Endometrial microvascular endothelial cells (primary cell): ENCODE results near the gene OR2T6. TPM values are rescaled to one million over a fixed set of nuclear protein-coding genes. Genes with fewer than 3 reads are reported as not detected.
"Not testable (repeated sequence)": the region's sequence is repeated elsewhere in the genome, so short reads cannot be mapped to it uniquely, and the experiment has no call there.

ENCODE experiments used
- in situ Hi-C: cut with HindIII; loops from 2 replicates; pipeline ENCODE4 v1.10.0; 2017; ENCODE audit warnings: low sequenced_read_pairs, low pct_unique_long_range_greater_than_20kb; ENCODE audit errors: inconsistent ontology term
- total RNA-seq: library from RNA; depleted of rRNA; stranded (reverse); fragments of >200 nt; gene quantifications from one replicate; pipeline ENCODE4 v1.2.3, GENCODE V29; 2015; ENCODE audit errors: inconsistent ontology term

The OR2T6 gene
- total RNA-seq, 1 donor from 2014 or later: not detected

DNA sequence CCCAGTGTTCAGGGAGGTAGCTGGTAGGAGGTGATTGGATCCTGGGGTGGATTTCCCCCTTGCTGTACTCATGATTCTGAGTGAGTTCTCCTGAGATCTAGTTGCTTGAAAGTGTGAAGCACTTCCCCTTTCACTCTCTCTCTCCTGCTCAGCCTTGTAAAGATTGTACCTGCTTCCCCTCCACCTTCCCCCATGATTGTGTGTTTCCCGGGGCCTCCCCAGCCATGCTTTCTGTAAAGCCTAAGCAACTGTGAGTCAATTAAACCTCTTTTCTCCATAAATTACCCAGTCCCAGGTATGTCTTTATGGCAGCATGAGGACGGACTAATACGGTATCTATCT, 52.6 kb downstream of the OR2T6 start:
- in situ Hi-C loops: not testable (repeated sequence)

DNA sequence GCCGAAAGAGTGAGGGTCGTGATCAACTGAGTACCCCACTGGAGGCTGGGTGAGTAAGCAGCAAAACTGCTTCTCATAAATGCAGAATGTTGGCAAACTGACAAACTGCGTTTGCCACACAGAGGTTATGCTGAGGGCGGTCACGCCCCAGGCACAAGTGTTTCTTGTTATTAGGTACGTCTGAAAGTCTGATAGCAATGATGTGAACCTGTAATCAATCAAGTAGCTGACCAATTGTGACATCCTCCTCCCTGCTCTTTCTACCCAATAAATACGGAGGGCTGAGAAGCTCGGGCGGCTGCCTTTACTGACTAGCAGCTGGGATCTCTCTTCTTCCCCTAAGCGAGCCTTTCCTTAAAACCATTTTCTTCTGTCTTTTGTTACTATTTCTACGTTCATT, 56.1 kb downstream of the OR2T6 start:
- in situ Hi-C loops: not testable (repeated sequence)

DNA sequence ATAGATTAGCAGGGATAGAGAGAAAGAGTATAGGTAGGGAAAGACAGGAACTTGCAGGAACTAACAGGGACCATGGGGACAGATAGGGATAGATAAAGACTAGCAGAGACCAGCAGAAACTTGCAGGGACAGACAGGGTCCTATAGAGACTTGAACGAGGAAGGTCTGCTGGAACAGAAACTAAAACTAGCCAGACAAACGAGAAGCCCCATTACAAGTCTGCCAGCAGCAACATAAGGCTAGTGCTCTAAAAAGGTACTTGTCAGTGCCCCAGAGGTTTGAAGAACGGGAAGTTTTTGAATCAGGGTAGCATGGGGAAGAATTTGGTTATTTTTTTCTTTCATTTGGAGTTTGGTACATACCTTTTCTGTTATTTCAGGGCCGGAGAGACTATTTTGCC, 56.7 kb downstream of the OR2T6 start:
- in situ Hi-C loops: not testable (repeated sequence)

DNA sequence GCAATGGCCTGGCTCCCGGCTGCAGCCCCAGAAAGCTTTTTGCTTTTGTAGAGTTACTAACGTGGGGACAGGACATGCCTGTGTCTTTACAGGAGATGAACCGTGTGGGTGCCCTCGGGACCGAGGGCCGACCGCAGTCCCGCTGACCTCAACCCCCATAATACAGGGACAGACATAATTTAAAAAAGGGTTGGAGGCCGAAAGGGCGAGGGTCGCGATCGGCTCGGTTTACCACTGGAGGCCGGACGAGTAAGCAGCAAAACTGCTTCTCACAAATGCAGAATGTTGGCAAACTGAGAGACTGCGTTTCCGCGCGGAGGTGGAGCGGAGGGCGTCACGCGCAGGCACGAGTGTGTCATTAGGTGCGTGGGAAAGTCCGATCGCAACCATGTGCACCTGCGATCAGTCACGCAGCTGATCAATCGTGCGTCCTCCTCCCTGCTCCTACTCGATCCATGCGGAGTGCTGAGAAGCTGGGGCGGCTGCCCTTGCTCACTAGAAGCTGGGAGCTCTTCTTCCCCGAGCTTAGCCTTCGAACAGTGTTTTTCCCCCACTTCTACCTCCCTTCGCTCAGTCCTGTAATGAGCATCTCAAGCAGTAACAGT, 58.4 kb downstream of the OR2T6 start:
- in situ Hi-C loops: not testable (repeated sequence)

DNA sequence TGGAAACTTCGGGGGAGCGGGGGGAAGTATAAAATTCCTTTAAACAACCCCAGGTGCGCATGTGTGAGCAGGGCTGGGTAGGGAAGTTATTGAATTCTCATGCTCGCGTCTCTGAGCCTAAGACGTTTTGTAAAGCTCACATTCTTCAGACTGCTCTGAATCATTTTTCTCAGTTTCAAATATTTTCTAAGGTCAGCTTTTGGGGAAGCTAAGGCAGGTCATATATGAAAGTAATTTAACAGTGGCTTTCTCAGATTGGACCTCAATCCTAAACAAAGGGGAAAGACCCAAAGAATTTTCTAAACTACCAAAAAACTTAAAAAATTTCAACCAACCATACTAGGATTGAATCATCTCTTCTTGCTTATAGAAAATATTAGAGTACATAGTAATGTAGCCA, 59.4 kb downstream of the OR2T6 start:
- in situ Hi-C loops: not testable (repeated sequence)

DNA sequence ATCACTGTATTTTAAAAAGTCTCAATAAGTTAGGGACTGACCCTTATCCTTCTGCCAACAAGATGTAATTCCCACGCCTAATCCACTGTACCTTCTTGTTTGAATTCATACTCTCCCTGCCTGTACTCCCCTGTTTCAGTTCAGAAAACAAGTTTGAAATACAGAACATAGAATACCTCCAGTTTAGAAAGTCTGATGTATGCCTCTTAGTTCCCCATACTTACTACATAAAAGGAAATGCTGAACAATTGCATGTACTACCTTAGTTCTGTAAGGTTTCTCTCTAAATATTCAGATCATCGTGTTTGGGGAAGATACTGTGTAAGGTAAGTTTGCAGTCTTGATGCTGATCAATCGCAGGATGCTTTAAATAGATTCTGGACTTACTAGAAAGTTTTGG, 60.8 kb downstream of the OR2T6 start:
- in situ Hi-C loops: not testable (repeated sequence)

DNA sequence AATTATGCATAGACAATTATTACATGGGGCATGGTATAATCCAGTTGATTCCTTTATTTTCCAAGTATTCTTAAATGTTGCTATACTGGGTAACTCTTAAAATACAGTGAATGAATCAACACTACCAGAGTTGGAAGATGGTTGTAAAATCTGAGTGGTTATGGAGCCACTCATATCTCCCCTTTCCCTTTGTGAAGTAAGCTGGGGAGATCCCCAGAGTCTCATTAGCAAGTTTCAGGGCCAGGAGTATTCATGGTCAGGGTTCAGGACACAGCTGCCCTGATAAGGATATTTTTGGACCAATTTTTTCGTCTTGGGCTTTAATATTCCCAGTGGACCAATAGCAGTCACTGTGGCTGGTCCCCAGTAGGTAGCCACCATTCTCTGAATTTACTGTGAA, 63.1 kb downstream of the OR2T6 start:
- in situ Hi-C loops: not testable (repeated sequence)

DNA sequence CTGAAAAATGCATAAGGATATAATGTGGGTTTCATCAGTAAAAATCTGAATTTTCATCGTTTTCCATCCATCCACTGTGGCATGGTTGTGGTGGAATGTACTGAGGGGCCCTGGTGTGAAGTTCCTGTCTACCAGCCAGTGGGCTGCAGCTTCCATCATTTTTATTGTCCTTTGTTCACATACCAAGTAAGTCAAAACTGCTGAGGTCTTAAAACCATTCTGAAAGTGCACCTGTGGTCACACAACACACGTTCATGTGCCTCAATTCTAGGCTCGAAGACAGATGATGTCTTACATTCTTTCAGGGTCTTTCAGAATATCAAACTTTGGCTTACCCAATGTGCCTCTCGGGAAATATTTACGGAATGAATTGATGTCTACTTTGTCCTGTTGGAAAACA, 63.7 kb downstream of the OR2T6 start:
- in situ Hi-C loops: not testable (repeated sequence)

Other genes starting within 250 kb of the OR2T6 start
- not detected for gene OR2M5, start 230.6 kb upstream of the OR2T6 start, total RNA-seq
- not detected for gene OR2M2, start 200.9 kb upstream of the OR2T6 start, total RNA-seq
- gene OR2M3, start 178.5 kb upstream of the OR2T6 start, total RNA-seq: not detected
- gene OR2M4, start 144.3 kb upstream of the OR2T6 start, total RNA-seq: not detected
- gene OR2T33, start 97.8 kb upstream of the OR2T6 start, total RNA-seq: not detected
- gene OR2T12, start 72.3 kb upstream of the OR2T6 start, total RNA-seq: not detected
- not detected for gene OR2M7, start 51.2 kb upstream of the OR2T6 start, total RNA-seq
- gene OR14C36, start 27.0 kb upstream of the OR2T6 start, total RNA-seq: not detected
- gene OR2T4, start 14.1 kb upstream of the OR2T6 start, total RNA-seq: not detected
- not detected for gene OR2T1, start 27.3 kb downstream of the OR2T6 start, total RNA-seq
- not detected for gene OR2T2, start 69.9 kb downstream of the OR2T6 start, total RNA-seq
- gene OR2T3, start 97.6 kb downstream of the OR2T6 start, total RNA-seq: not detected
- gene OR2T5, start 112.8 kb downstream of the OR2T6 start, total RNA-seq: not detected
- gene OR2G6, start 132.3 kb downstream of the OR2T6 start, total RNA-seq: not detected
- not detected for gene OR2T29, start 187.0 kb downstream of the OR2T6 start, total RNA-seq
- gene OR2T34, start 199.0 kb downstream of the OR2T6 start, total RNA-seq: not detected
- gene OR2T10, start 222.0 kb downstream of the OR2T6 start, total RNA-seq: not detected